ENCODE results near the gene CD300A. TPM values are rescaled to one million over a fixed set of nuclear protein-coding genes. Genes with fewer than 3 reads are reported as not detected.

Gene CD300A
- total and polyA plus RNA-seq, 2 of the 4 experiments (the other 2 are of a cell fraction) = not detected

DNA sequence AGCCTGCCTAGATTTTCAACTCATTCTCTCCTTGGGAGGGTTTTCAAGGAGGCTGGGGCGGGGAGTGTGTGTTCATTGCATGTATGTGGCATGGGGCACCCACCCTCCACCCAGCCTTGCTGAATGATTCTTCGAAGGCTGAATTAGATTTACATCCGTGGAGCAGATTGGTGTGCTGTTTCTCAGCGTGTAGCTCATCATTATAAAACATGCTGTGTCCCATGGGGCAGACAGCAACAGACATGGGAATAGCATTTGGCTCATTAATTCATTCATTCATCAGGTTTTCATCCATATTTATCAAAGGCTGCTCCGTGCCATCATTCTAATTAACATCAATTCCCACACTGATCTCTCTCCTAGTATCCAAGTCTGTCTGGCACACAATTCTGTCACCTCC lies 10.6 kb upstream of the CD300A start:
- TF ChIP-seq CHD1 (IDR thresholded peaks at IDR 0.05; ENCODE audit: low read depth, low read length) = no peak
- TF ChIP-seq MAZ (IDR thresholded peaks at IDR 0.05; ENCODE audit: borderline replicate concordance, low read depth, low read length) = no peak
- TF ChIP-seq, protein P1, sequence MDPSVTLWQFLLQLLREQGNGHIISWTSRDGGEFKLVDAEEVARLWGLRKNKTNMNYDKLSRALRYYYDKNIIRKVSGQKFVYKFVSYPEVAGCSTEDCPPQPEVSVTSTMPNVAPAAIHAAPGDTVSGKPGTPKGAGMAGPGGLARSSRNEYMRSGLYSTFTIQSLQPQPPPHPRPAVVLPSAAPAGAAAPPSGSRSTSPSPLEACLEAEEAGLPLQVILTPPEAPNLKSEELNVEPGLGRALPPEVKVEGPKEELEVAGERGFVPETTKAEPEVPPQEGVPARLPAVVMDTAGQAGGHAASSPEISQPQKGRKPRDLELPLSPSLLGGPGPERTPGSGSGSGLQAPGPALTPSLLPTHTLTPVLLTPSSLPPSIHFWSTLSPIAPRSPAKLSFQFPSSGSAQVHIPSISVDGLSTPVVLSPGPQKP (IDR thresholded peaks at IDR 0.05; ENCODE audit: borderline replicate concordance, low read depth, low read length) = no peak
- no peak for TF ChIP-seq SMC3 (IDR thresholded peaks at IDR 0.05; ENCODE audit: low read depth, low read length)
- TF ChIP-seq, protein P2, sequence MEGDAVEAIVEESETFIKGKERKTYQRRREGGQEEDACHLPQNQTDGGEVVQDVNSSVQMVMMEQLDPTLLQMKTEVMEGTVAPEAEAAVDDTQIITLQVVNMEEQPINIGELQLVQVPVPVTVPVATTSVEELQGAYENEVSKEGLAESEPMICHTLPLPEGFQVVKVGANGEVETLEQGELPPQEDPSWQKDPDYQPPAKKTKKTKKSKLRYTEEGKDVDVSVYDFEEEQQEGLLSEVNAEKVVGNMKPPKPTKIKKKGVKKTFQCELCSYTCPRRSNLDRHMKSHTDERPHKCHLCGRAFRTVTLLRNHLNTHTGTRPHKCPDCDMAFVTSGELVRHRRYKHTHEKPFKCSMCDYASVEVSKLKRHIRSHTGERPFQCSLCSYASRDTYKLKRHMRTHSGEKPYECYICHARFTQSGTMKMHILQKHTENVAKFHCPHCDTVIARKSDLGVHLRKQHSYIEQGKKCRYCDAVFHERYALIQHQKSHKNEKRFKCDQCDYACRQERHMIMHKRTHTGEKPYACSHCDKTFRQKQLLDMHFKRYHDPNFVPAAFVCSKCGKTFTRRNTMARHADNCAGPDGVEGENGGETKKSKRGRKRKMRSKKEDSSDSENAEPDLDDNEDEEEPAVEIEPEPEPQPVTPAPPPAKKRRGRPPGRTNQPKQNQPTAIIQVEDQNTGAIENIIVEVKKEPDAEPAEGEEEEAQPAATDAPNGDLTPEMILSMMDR (conservative IDR thresholded peaks at IDR 0.05; ENCODE audit: low read depth, low read length) = no peak
- TF ChIP-seq NFE2L2 (IDR thresholded peaks at IDR 0.05; ENCODE audit: low read depth, low read length) = no peak
- no peak for TF ChIP-seq BHLHE40 (IDR thresholded peaks at IDR 0.05; ENCODE audit: low read depth, low read length)
- no peak for TF ChIP-seq POLR2A (IDR thresholded peaks at IDR 0.05; ENCODE audit: low read depth, low read length)
- TF ChIP-seq CEBPB (IDR thresholded peaks at IDR 0.05; ENCODE audit: low read depth, low read length) = no peak
- TF ChIP-seq RAD21 (IDR thresholded peaks at IDR 0.05; ENCODE audit: low read length) = no peak
- no peak for TF ChIP-seq RCOR1 (IDR thresholded peaks at IDR 0.05; ENCODE audit: insufficient replicate concordance, low read length)
- no peak for DNase-seq
- H3K27ac ChIP-seq (ENCODE audit: insufficient read depth, low read length) = no peak overlapping the region
- intact Hi-C loops (cut with micrococcal nuclease) = no loop called here
- H3K4me2 ChIP-seq (ENCODE audit: low read depth, low read length) = no peak overlapping the region
- ATAC-seq (ENCODE audit: low read depth) = no peak
- no peak overlapping the region for H4K5ac ChIP-seq (ENCODE audit: low read depth, low read length)
- H3K4me3 ChIP-seq (ENCODE audit: insufficient read depth, low read depth, low read length) = no peak overlapping the region
- ChIA-PET POLR2A (ENCODE audit: unreplicated experiment) (interaction anchor here (0.6 kb wide), 1 partner anchor 154 kb away, joined by 4 read pairs; no protein-coding TSS in a partner anchor), CTCF (no interaction called here)
- no peak overlapping the region for H2BK120ac ChIP-seq (ENCODE audit: low read depth, low read length)
- H2BK5ac ChIP-seq (ENCODE audit: low read depth, low read length, poor library complexity, severe bottlenecking) = no peak overlapping the region
- H3K4ac ChIP-seq (ENCODE audit: low read depth, low read length) = no peak overlapping the region
- H3K4me1 ChIP-seq (ENCODE audit: control insufficient read depth, insufficient read depth, low read length) = no peaks in the 10 kb centered on the region
- no peak overlapping the region for H3K56ac ChIP-seq (ENCODE audit: extremely low read depth, insufficient read depth, low read length)
- H3K9ac ChIP-seq (ENCODE audit: low read depth, low read length) = no peak overlapping the region
- H4K20me1 ChIP-seq (ENCODE audit: insufficient read depth, low read length) = no peaks in the 10 kb centered on the region
- H3K36me3 ChIP-seq (ENCODE audit: control insufficient read depth, insufficient read depth, low read length) = no peaks in the 10 kb centered on the region
- H3K9me1 ChIP-seq (ENCODE audit: insufficient read depth, low read length) = no peaks in the 10 kb centered on the region
- H3K18ac ChIP-seq (ENCODE audit: low read depth, low read length) = no peak overlapping the region
- dilution Hi-C loops (cut with HindIII; ENCODE audit: low sequenced_read_pairs, unreplicated experiment) = no loop called here
- no peak overlapping the region for H3K14ac ChIP-seq (replicated peaks; ENCODE audit: low read depth, low read length)
- no peak overlapping the region for H4K91ac ChIP-seq (ENCODE audit: insufficient read depth, low read depth, low read length)
- no peak overlapping the region for H2AFZ ChIP-seq (replicated peaks; ENCODE audit: low read length, poor library complexity)
- BruUV-seq (replicated peaks) = no TSS peak
- no peak overlapping the region for H4K8ac ChIP-seq (ENCODE audit: low read depth in 2 of 2, low read length in 2 of 2)
- no peak overlapping the region for H3K23ac ChIP-seq (ENCODE audit: low read depth, low read length)
- H2AK5ac ChIP-seq (ENCODE audit: low read depth, low read length) = no peak overlapping the region
- no peak overlapping the region for H2BK15ac ChIP-seq (ENCODE audit: low read depth, low read length)
- no peaks in the 10 kb centered on the region; the same call in 1 of the 2 replicates for H3K27me3 ChIP-seq (ENCODE audit: control insufficient read depth, insufficient read depth, low read length)
- H3K79me1 ChIP-seq (ENCODE audit: low read depth in 1 of 2, low read length in 2 of 2) = no peaks in the 10 kb centered on the region
- no peak overlapping the region for H2AK9ac ChIP-seq (replicated peaks; ENCODE audit: low read depth, low read length, poor library complexity)
- 88% methylated on average over 1 of the region's 5 CpGs; no CpG with 5 or more reads in 1 of the 2 experiments for WGBS, 2 experiments (ENCODE audit: extremely low coverage in 2 of 2, insufficient read length in 1 of 2)
- no peaks in the 10 kb centered on the region for H3K9me3 ChIP-seq (ENCODE audit: control insufficient read depth, insufficient read depth, low read length)
- H2BK20ac ChIP-seq (ENCODE audit: low read depth, low read length) = no peak overlapping the region
- in situ Hi-C loops (cut with MboI; ENCODE audit: low sequenced_read_pairs) = no loop called here

All from IMR-90 (cell line).